GF-D8 (cell line): ENCODE data around the gene DOCK3.
A peak's percentile ranks its signal among the peaks of the same experiment; 100 is the strongest.
"Not testable (repeated sequence)": the region's sequence is repeated elsewhere in the genome, so short reads cannot be mapped to it uniquely, and the experiment has no call there.

Source experiments
- DNase-seq: peaks from one replicate; lab custom pipeline; 2025; lab: John Stamatoyannopoulos, UW

The DOCK3 gene

DNA sequence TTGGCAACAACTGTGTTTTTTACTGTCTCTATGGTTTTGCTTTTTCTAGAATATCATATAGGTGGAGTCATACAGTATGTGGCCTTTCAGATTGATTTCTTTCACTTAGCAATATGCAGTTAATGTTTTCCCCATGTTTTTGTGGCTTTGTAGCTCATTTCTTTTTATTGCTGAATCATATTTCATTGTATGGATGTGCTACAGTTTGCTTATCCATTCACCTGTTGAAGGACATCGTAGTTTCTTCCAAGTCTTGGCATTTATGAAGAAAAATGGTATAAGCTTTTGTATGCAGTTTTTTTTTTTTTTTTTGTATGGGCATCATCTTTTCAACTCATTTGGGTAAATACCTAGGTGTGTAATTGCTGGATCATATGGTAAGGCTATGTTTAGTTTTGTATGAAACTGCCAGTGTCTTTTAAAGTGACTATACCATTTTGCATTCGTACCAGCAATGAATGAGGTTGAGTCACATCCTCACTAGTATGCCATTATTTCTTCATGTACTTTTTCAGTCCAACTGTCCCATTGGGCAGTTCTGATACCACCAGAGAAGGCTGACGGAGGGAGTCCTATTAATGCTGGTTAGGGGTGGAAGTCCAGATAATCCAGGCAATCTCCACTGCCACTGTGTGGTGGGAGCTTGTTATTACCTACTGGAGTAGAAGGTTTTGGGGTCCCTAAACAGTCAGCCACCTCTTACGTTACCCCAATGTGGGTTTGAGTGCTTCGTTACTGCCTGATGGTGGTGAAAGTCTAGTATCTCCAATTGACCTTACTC lies 210.5 kb downstream of the DOCK3 start:
- no peak for DNase-seq

- DNase-seq: no peak
Observed at GRCh38 chr3:50890688-50891344, 216.1 kb downstream of the DOCK3 start.

DNA sequence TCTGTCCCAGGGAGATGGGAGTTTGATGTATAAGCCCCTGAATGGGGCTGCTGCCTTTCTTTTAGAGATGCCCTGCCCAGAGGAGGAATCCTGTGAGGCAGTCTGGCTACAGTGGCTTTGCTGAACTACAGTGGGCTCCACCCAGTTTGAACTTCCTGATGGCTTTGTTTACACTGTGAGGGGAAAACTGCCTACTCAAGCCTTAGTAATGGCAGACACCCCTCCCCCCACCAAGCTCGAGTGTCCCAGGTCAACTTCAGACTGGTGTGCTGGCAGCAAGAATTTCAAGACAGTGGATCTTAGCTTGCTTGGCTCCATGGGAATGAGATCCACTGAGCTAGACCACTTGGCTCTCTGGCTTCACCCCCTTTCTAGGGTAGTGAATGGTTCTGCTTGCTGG lies 226.4 kb downstream of the DOCK3 start:
- not testable (repeated sequence) for DNase-seq

GRCh38 chr3:50912746-50913145 lies 238.0 kb downstream of the DOCK3 start:
- DNase-seq: no peak

DNA sequence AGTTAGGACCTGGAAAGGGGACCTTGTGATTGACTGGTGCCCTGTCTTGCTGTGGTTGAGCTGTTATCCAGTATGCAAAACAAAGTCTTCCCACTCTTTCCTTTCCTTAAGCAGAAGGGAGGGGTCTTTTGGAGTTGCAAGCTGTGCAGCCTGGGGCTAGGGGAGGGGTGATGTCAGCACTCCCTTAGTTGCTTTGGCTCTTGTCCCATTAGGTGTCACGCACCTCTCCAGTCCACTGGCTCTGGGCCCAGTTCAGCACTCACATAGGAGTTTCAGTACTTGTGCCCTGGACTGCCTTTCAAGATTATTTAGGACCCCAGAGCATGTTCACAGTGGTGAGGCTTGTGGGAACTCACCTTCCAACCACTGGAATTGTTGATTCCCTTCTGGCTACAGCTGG lies 238.5 kb downstream of the DOCK3 start:
- no peak for DNase-seq

GRCh38 chr3:50922071-50922470 lies 247.3 kb downstream of the DOCK3 start:
- DNase-seq: not testable (repeated sequence)

DNA sequence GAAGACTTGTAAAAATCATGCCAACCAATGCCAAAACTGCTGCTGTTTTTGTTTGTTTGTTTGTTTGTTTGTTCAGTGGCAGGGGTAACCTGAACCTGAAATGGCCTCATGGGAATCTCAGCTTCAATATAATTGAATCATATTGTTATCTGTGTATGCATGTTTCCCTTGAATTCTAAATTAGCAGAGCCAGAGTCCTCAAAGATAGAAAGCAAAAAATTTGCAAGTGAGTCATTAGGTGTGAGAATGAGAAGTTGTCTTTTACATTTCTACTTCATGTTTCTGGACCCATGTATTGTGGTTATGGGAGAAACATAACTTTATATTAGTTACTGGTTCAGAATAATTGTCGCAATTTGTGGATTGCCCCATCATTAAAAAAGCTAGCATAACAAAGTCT lies 249.2 kb downstream of the DOCK3 start:
- no peak for DNase-seq

DNA sequence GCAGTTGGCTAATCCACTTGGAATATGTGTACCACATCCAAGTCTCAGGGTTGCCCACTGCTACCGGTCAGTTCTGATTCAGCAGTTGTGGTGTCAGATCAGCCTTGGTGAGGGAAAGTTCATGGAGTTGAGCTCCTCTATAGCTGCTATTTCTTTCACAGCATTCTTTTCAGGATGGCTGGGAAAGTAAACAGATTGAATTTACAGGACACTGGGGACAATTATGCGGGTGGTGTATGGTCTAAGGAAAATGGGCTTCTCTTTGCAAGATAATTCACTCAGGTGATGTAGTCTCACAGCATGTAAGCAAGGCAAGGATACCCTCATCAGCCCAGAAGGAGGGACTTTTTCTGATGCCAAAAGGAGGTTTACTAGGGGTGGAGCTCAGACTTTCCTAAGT lies 249.9 kb downstream of the DOCK3 start:
- DNase-seq: no peak

GRCh38 chr3:50926868-50927267 lies 252.1 kb downstream of the DOCK3 start:
- DNase-seq: no peak

DNA sequence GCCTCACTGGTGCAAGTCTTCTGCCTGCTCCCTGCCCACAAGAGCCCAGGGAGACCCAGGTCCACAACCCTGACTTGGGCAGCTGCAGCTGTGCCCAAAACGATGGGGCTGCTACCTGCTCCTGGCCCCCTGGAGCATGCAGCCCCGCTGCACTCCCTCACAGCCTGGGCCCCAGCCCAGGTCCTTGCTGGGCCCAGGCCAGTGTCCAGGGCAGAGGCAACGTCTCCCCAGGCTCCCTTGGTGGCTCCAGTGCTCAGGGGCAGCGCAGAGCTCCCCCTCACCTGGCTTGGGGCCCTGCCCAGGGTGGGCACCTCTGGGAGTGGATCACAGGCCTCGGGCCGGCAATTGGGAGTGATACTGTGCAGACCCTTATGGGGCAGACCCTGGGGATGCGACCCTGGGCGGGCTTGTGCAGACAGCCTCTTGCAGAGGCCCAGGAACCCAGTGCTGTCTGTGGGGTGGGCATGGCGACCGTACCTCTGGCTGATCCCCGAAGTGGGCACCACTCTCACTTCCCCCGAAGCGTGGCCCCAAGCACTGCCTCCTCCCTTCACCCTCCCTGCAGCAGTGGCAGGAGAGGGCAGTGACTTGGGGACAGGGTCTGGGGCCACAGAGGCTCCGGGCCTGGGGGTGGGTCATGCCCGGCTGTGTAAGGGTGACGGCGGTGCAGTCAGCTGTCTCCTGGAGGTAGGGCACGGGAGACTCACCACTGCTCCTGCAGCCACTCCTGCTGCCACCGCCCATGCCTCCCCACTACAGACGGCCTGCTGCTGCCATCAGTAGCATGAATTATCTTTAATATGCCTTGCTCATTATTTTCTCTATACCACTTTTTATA lies 255.9 kb downstream of the DOCK3 start:
- DNase-seq: no peak

- not testable (repeated sequence) for DNase-seq
Observed at GRCh38 chr3:50932918-50933317, 258.2 kb downstream of the DOCK3 start.

- DNase-seq: no peak
Observed at GRCh38 chr3:50936389-50936788, 261.7 kb downstream of the DOCK3 start.

DNA sequence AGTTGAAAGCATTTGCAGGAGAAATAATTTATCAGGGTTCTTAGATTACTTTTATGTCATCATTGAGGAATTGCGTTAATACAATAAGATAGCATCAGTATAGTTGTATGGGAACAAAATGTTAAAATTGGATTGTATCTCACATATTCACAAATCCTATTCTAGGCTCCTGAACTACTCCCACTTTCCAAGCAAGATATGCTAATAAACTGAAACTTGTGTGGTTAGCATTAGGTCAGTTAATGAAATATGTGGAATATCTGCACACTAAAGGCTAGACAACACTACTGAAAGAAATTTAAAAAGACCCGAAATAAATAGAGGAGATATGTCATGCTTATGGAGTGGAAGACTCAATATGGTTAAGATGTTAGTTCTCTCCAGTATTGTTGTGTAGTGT lies 272.7 kb downstream of the DOCK3 start:
- DNase-seq: no peak

DNA sequence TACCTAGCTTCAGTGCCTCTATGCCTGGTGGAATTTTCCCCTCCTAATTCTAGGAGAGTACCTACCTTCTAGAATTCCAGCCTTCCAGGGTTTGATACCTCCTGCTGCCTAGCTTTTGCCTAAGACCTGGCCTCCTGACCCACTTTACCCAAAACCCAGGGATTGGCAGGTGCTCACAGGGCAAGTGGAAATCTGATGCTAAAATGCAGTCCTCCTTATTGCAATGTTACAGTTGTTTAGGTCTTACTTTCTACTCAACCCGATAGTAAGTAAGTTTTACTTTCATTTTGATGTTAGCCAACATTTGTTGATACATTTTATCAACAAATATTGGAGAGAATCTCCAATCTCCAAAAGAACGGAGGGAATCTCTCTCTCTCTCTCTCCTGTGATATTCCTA lies 275.9 kb downstream of the DOCK3 start:
- DNase-seq: no peak

- DNase-seq: no peak
Observed at GRCh38 chr3:50953825-50954414, 279.2 kb downstream of the DOCK3 start.

DNA sequence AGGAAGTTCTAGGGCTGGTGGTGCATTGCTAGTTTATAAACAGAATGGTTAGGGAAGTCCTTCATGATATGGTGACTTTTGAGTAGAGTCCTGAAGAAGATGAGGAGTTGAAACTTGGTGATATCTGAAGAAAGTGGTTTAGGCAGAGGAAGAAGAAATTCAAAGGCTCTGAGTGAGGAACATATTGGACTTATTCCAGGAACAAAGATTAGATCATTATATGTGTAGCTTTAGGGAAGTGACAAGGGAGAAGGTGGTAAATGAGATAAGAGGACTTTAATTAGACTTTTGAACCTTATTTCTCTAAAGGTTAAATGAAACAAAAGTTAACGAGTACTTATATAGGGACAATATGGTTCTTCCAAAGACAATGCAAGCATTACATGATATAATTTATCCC lies 286.7 kb downstream of the DOCK3 start:
- DNase-seq: peak; percentile 78

GRCh38 chr3:50971487-50971924 lies 296.8 kb downstream of the DOCK3 start:
- DNase-seq: peak; percentile 23

DNA sequence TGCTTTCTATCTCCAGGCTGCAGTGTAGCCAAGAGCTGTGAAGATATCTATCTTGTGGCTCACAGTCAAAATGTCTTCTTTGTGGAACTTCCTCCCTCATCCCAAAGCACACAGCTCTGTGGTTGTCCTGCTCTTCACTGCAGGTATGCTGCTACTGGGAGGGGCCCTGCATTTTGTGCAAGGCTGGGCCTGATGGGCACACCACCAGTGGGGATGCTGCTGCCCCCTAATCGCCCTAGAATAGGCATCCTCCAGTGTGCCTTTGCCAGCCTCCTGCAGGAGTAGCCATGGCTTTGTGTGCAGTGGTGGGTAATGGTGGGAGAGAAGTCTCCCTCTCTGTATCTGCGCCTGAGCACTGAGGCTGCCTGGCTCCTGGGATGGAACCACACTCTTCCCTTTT lies 297.3 kb downstream of the DOCK3 start:
- no peak for DNase-seq

- not testable (repeated sequence) for DNase-seq
Observed at GRCh38 chr3:50978586-50978985, 303.9 kb downstream of the DOCK3 start.

GRCh38 chr3:50978991-50979667 lies 304.4 kb downstream of the DOCK3 start:
- DNase-seq: no peak

DNA sequence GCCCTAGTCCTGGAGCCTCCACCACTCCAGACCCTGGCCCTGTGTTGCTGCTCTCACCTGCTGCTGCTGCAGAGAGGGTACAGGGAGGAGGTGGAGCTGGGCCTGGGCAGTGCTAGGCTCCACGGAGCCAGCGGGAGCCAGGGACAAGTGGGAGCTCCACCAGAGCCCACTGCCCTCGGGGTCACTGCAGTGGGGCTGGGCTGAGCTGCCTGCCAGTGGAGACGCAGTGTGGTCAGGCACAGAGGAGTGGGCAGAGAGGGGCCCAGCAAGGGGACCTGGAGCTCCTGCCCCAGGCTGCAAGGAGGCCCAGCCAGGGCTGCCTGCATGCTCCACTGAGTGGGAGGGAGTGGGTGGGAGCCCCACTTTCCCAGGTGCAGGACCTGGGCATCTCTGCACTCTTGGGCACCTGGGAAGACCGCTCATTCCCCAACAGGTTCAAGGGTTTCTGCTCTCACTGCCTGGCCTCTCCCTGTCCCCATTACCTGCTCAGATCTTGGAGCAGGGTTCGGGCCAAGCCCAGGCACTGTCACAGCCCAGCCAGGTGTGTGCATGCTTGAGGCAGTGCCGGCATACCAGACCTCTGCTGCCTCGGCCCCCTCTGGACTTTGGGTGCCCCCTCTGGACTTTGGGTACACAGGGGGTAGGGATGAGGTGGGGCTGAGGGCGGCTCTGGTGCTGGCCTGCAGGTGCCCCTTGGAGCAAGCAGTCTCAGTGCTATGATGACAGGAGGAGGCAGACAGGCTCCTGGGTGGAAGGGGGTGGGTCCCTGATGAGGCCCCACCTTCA lies 308.0 kb downstream of the DOCK3 start:
- no peak for DNase-seq
